ENCODE measurements around the gene TRPM3. TPM values are rescaled to one million over a fixed set of nuclear protein-coding genes. Genes with fewer than 3 reads are reported as not detected.

The TRPM3 gene
- total and polyA plus RNA-seq, 2 of the 8 experiments (the other 6 are each of a cell fraction or from before 2014, with no cell fraction given), result 2.4 to 10.9 TPM

- no peak overlapping the region for H2BK20ac ChIP-seq (ENCODE audit: low read length)
- no peaks in the 10 kb centered on the region for H3K79me2 ChIP-seq (ENCODE audit: control insufficient read depth in 1 of 2, insufficient read depth in 2 of 2, low read length in 2 of 2)
- POLR2A ChIA-PET (ENCODE audit: partially characterized antibody), result no interaction called here
- no peak overlapping the region for H2BK120ac ChIP-seq (replicated peaks; ENCODE audit: low read depth, low read length)
- CTCF ChIA-PET (ENCODE audit: partially characterized antibody), result interaction anchor here (0.6 to 4.1 kb wide), 19 partner anchors 8 to 781 kb away, joined by 3 to 31 read pairs (median 3); no protein-coding TSS in a partner anchor
- no peak overlapping the region for H3K14ac ChIP-seq (ENCODE audit: insufficient read length)
- no peak overlapping the region for H3K4me2 ChIP-seq (ENCODE audit: insufficient read depth in 1 of 2, low read depth in 2 of 2, low read length in 2 of 2)
- no peak overlapping the region for H2BK5ac ChIP-seq (ENCODE audit: low read depth, low read length)
- H4K20me1 ChIP-seq (replicated peaks in 1 of 2; ENCODE audit: control insufficient read depth in 1 of 2, insufficient read depth in 2 of 2, low read length in 2 of 2), result no peaks in the 10 kb centered on the region
- H4K8ac ChIP-seq (ENCODE audit: extremely low read depth, insufficient read depth, low read length), result no peak overlapping the region
- H3K18ac ChIP-seq (ENCODE audit: extremely low read depth, low read length), result no peak overlapping the region
- H2AFZ ChIP-seq (ENCODE audit: low read length), result no peak overlapping the region
- H2AK5ac ChIP-seq (ENCODE audit: low read depth, low read length), result no peak overlapping the region
- no peak overlapping the region for H4K5ac ChIP-seq (ENCODE audit: insufficient read length, low read depth, low read length)
- no peak overlapping the region for H4K91ac ChIP-seq (replicated peaks; ENCODE audit: insufficient read length, low read length)
- WGBS, 2 experiments (ENCODE audit: extremely low coverage in 1 of 2, insufficient coverage in 1 of 2, insufficient read length in 1 of 2, insufficient replicate concordance in 2 of 2, low coverage in 1 of 2, low lambda C conversion rate in 2 of 2, missing lambda C conversion rate in 1 of 2), result 94% methylated on average over 6 of the region's 6 CpGs; no CpG with 5 or more reads in 1 of the 2 experiments
- no peaks in the 10 kb centered on the region for H3K36me3 ChIP-seq (ENCODE audit: control insufficient read depth in 2 of 4, insufficient read depth in 4 of 4, low read length in 3 of 4)
- no peak overlapping the region for H3K4me3 ChIP-seq (ENCODE audit: extremely low read depth in 1 of 4, insufficient read depth in 2 of 4, low read depth in 3 of 4, low read length in 4 of 4)
- H3K4ac ChIP-seq (replicated peaks; ENCODE audit: insufficient read length, low read depth, low read length), result no peak overlapping the region
- FAIRE-seq (no peak), DNase-seq (ENCODE audit: low read depth in 1 of 2, low spot score in 2 of 2) (no peak)
- no peak overlapping the region for H3K23ac ChIP-seq (ENCODE audit: insufficient read length)
- no peak overlapping the region for H2BK15ac ChIP-seq (ENCODE audit: low read length)
- no peak overlapping the region for H3K9ac ChIP-seq (replicated peaks in 1 of 4; ENCODE audit: extremely low read depth in 1 of 4, low read depth in 3 of 4, low read length in 3 of 4)
- H3K79me1 ChIP-seq (ENCODE audit: low read depth, low read length), result no peaks in the 10 kb centered on the region
- no peaks in the 10 kb centered on the region for H3K9me3 ChIP-seq (ENCODE audit: insufficient read depth in 2 of 2, low read depth in 1 of 2, low read length in 1 of 2)
- H3K4me1 ChIP-seq (replicated peaks in 1 of 4; ENCODE audit: control insufficient read depth in 3 of 4, insufficient read depth in 4 of 4, low read length in 3 of 4), result no peaks in the 10 kb centered on the region
- no peak overlapping the region for H3K27ac ChIP-seq (ENCODE audit: low read depth, low read length)
- no peak overlapping the region for H2BK12ac ChIP-seq (ENCODE audit: low read depth, low read length)
- no peak overlapping the region for H3K56ac ChIP-seq (replicated peaks; ENCODE audit: insufficient read length, low read depth, low read length)
- H3K23me2 ChIP-seq (ENCODE audit: low read depth, low read length), result peaks cover 1% of the 10 kb centered on the region; the same call in 1 of the 2 replicates
- no peaks in the 10 kb centered on the region for H3K27me3 ChIP-seq (replicated peaks in 1 of 4; ENCODE audit: control insufficient read depth in 3 of 4, extremely low read depth in 1 of 4, insufficient read depth in 3 of 4, low read length in 3 of 4)
- TF ChIP-seq EGR1 (IDR thresholded peaks at IDR 0.05; ENCODE audit: borderline replicate concordance, low read depth, low read length), result no peak
- no peak for TF ChIP-seq EZH2 (IDR thresholded peaks at IDR 0.05; ENCODE audit: low read depth, low read length, severe bottlenecking)
- no peak for TF ChIP-seq CTCF (IDR thresholded peaks at IDR 0.05; ENCODE audit: control extremely low read depth in 1 of 3, insufficient read depth in 1 of 3, low read depth in 1 of 3, low read length in 3 of 3)
- TF ChIP-seq BACH1 (IDR thresholded peaks at IDR 0.05; ENCODE audit: low read length), result no peak
- TF ChIP-seq NANOG (IDR thresholded peaks at IDR 0.05; ENCODE audit: insufficient read depth, low read depth, low read length, poor library complexity, severe bottlenecking), result no peak
- TF ChIP-seq PHF8 (conservative IDR thresholded peaks at IDR 0.05; ENCODE audit: low read depth, low read length), result no peak
- TF ChIP-seq SAP30 (IDR thresholded peaks at IDR 0.05; ENCODE audit: insufficient read depth, insufficient replicate concordance, low read length), result no peak
- no peak for TF ChIP-seq MAFK (IDR thresholded peaks at IDR 0.05; ENCODE audit: low read depth, low read length)
- no peak for TF ChIP-seq CTBP2 (IDR thresholded peaks at IDR 0.05; ENCODE audit: borderline replicate concordance, insufficient read depth, insufficient read length, low read length)
- no peak for TF ChIP-seq CHD1 (IDR thresholded peaks at IDR 0.05; ENCODE audit: low read depth, low read length)
- no peak for TF ChIP-seq SP4 (IDR thresholded peaks at IDR 0.05; ENCODE audit: low read length)
- TF ChIP-seq FOSL1 (IDR thresholded peaks at IDR 0.05; ENCODE audit: insufficient read depth, low read depth, low read length), result no peak
Observed at GRCh38 chr9:70924380-70924779, 197.0 kb downstream of the TRPM3 start.

Data from H1 (cell line).